SJSA1 (cell line): ENCODE measurements around the gene CUBN. TPM values are rescaled to one million over a fixed set of nuclear protein-coding genes. Genes with fewer than 3 reads are reported as not detected.
"Not testable (repeated sequence)": the region's sequence is repeated elsewhere in the genome, so short reads cannot be mapped to it uniquely, and the experiment has no call there.

Experiments
- DNase-seq, 2 experiments: peaks; one replicate each; pipeline ENCODE4 v3.0.0-alpha.2; 2015 to 2020; ENCODE audit warnings: low spot score in 2 of 2, low read depth in 1 of 2
- H3K27ac ChIP-seq: fragments of 250-450 bp; sonication (Bioruptor Pico); 2 replicates; pipeline ENCODE4 v1.5.1; 2020; ENCODE audit warnings: mild to moderate bottlenecking, moderate library complexity
- H3K27me3 ChIP-seq: fragments of 250-450 bp; sonication (Bioruptor Pico); replicated peaks from 2 replicates; pipeline ENCODE4 v1.5.1; 2020; ENCODE audit warnings: mild to moderate bottlenecking, moderate library complexity
- H3K36me3 ChIP-seq: fragments of 250-450 bp; sonication (Bioruptor Pico); 2 replicates; pipeline ENCODE4 v1.5.1; 2020; ENCODE audit warnings: mild to moderate bottlenecking
- H3K4me1 ChIP-seq: fragments of 250-450 bp; sonication (Bioruptor Pico); replicated peaks from 2 replicates; pipeline ENCODE4 v1.6.1; 2021; ENCODE audit warnings: mild to moderate bottlenecking
- H3K4me3 ChIP-seq: fragments of 250-450 bp; sonication (Bioruptor Pico); 2 replicates; pipeline ENCODE4 v1.5.1; 2020; ENCODE audit warnings: mild to moderate bottlenecking
- H3K9me3 ChIP-seq: fragments of 250-450 bp; sonication (Bioruptor Pico); replicated peaks from 2 replicates; pipeline ENCODE4 v1.5.1; 2020; ENCODE audit warnings: mild to moderate bottlenecking
- total RNA-seq: library from RNA; depleted of rRNA; stranded (reverse); fragments of >200 nt; shearing (Covaris generic); gene quantifications from 2 replicates; pipeline ENCODE4 v1.2.3, GENCODE V29; 2014

The CUBN gene
- total RNA-seq, 1 experiment from 2014 or later: 0.74 TPM

GRCh38 chr10:16848562-16849154 is 281.0 kb downstream of the CUBN start:
- Histone ChIP-seq H3K9me3 (no peaks in the 10 kb centered on the region), H3K27me3 (no peaks in the 10 kb centered on the region), H3K36me3 (no peaks in the 10 kb centered on the region), H3K4me3 (no peak overlapping the region), H3K4me1 (peaks cover 23% of the 10 kb centered on the region), H3K27ac (no peak overlapping the region)
- peak; percentile 27 to 57 for DNase-seq

- no peak for DNase-seq
- H3K27me3 ChIP-seq: no peaks in the 10 kb centered on the region
- no peaks in the 10 kb centered on the region for H3K9me3 ChIP-seq
- H3K27ac ChIP-seq: no peak overlapping the region
- peaks cover 23% of the 10 kb centered on the region for H3K4me1 ChIP-seq
- no peaks in the 10 kb centered on the region for H3K36me3 ChIP-seq
- no peak overlapping the region for H3K4me3 ChIP-seq
Measured at GRCh38 chr10:16847644-16848043, 282.0 kb downstream of the CUBN start.

GRCh38 chr10:16845248-16845647 is 284.4 kb downstream of the CUBN start:
- Histone ChIP-seq H3K27ac (no peak overlapping the region), H3K4me1 (peaks cover 23% of the 10 kb centered on the region), H3K27me3 (no peaks in the 10 kb centered on the region), H3K36me3 (no peaks in the 10 kb centered on the region), H3K4me3 (no peak overlapping the region), H3K9me3 (no peaks in the 10 kb centered on the region)
- DNase-seq: no peak

- Histone ChIP-seq H3K27ac (no peak overlapping the region), H3K9me3 (no peaks in the 10 kb centered on the region), H3K27me3 (no peaks in the 10 kb centered on the region), H3K4me1 (peaks cover 13% of the 10 kb centered on the region), H3K4me3 (no peak overlapping the region), H3K36me3 (no peaks in the 10 kb centered on the region)
- DNase-seq: peak in 1 of 2 experiments; percentile 69
Measured at GRCh38 chr10:16843252-16843870, 286.2 kb downstream of the CUBN start.

- Histone ChIP-seq H3K27me3 (no peaks in the 10 kb centered on the region), H3K4me3 (no peak overlapping the region), H3K9me3 (no peaks in the 10 kb centered on the region), H3K4me1 (peaks cover 11% of the 10 kb centered on the region), H3K27ac (no peak overlapping the region), H3K36me3 (no peaks in the 10 kb centered on the region)
- DNase-seq: no peak
Measured at GRCh38 chr10:16835228-16835627, 294.4 kb downstream of the CUBN start.

GRCh38 chr10:16832351-16833080 is 297.1 kb downstream of the CUBN start:
- H3K4me3 ChIP-seq: no peak overlapping the region
- DNase-seq: peak; percentile 69 to 75

GRCh38 chr10:16828701-16829175 is 300.9 kb downstream of the CUBN start:
- no peak overlapping the region for H3K4me3 ChIP-seq
- no peaks in the 10 kb centered on the region for H3K36me3 ChIP-seq
- H3K27ac ChIP-seq: no peak overlapping the region
- H3K4me1 ChIP-seq: peaks cover 20% of the 10 kb centered on the region
- no peaks in the 10 kb centered on the region for H3K9me3 ChIP-seq
- peak; percentile 60 to 65 for DNase-seq
- no peaks in the 10 kb centered on the region; the same call in 1 of the 2 replicates for H3K27me3 ChIP-seq

More at GRCh38 chr10:16832351-16833080, 297.1 kb downstream of the CUBN start:
- Histone ChIP-seq H3K36me3 (no peaks in the 10 kb centered on the region), H3K27me3 (no peaks in the 10 kb centered on the region), H3K9me3 (no peaks in the 10 kb centered on the region), H3K27ac (peak overlapping the region; percentile 63), H3K4me1 (peaks cover 20% of the 10 kb centered on the region)

- no peaks in the 10 kb centered on the region for H3K9me3 ChIP-seq
- H3K27ac ChIP-seq: no peak overlapping the region
- H3K4me1 ChIP-seq: peaks cover 18% of the 10 kb centered on the region
- peak; percentile 56 to 58 for DNase-seq
- H3K27me3 ChIP-seq: no peaks in the 10 kb centered on the region; the same call in 1 of the 2 replicates
- no peaks in the 10 kb centered on the region for H3K36me3 ChIP-seq
- H3K4me3 ChIP-seq: no peak overlapping the region
Measured at GRCh38 chr10:16828114-16828568, 301.5 kb downstream of the CUBN start.

GRCh38 chr10:16827474-16827873 is 302.1 kb downstream of the CUBN start:
- peaks cover 11% of the 10 kb centered on the region for H3K4me1 ChIP-seq
- DNase-seq, H3K9me3 ChIP-seq, H3K4me3 ChIP-seq, H3K36me3 ChIP-seq, H3K27me3 ChIP-seq, H3K27ac ChIP-seq: not testable (repeated sequence)

GRCh38 chr10:16822726-16823360 is 306.8 kb downstream of the CUBN start:
- no peak for DNase-seq
- Histone ChIP-seq H3K9me3 (peaks cover 3% of the 10 kb centered on the region; the same call in 1 of the 2 replicates), H3K4me3 (no peak overlapping the region), H3K4me1 (peaks cover 6% of the 10 kb centered on the region; the same call in 1 of the 2 replicates), H3K27me3 (no peaks in the 10 kb centered on the region; the same call in 1 of the 2 replicates), H3K36me3 (no peaks in the 10 kb centered on the region), H3K27ac (no peak overlapping the region)

- H3K4me1 ChIP-seq: peaks cover 7% of the 10 kb centered on the region; the same call in 1 of the 2 replicates
- H3K4me3 ChIP-seq: no peak overlapping the region
- H3K36me3 ChIP-seq: no peaks in the 10 kb centered on the region
- peaks cover 3% of the 10 kb centered on the region; the same call in 1 of the 2 replicates for H3K9me3 ChIP-seq
- DNase-seq: no peak
- H3K27ac ChIP-seq: no peak overlapping the region
- no peaks in the 10 kb centered on the region; the same call in 1 of the 2 replicates for H3K27me3 ChIP-seq
Measured at GRCh38 chr10:16822027-16822426, 307.6 kb downstream of the CUBN start.

- no peak for DNase-seq
- Histone ChIP-seq H3K4me1 (peaks cover 12% of the 10 kb centered on the region), H3K9me3 (peaks cover 3% of the 10 kb centered on the region; the same call in 1 of the 2 replicates), H3K27ac (no peak overlapping the region), H3K4me3 (no peak overlapping the region), H3K27me3 (no peaks in the 10 kb centered on the region; the same call in 1 of the 2 replicates), H3K36me3 (peaks cover 10% of the 10 kb centered on the region; the same call in 1 of the 2 replicates)
Measured at GRCh38 chr10:16820421-16820820, 309.2 kb downstream of the CUBN start.

GRCh38 chr10:16820018-16820417 is 309.6 kb downstream of the CUBN start:
- Histone ChIP-seq H3K9me3 (peaks cover 3% of the 10 kb centered on the region; the same call in 1 of the 2 replicates), H3K27ac (no peak overlapping the region)
- no peak for DNase-seq

More at GRCh38 chr10:16820018-16820417, 309.6 kb downstream of the CUBN start:
- no peak overlapping the region for H3K4me3 ChIP-seq
- no peaks in the 10 kb centered on the region for H3K27me3 ChIP-seq
- H3K4me1 ChIP-seq: peaks cover 12% of the 10 kb centered on the region
- H3K36me3 ChIP-seq: peaks cover 14% of the 10 kb centered on the region
